ENCODE measurements around the gene WAC.
"Not testable (repeated sequence)": the region's sequence is repeated elsewhere in the genome, so short reads cannot be mapped to it uniquely, and the experiment has no call there.

The WAC gene

GRCh38 chr10:28569506-28570159, 36.7 kb downstream of the WAC start:
- DNase-seq = no peak

DNA sequence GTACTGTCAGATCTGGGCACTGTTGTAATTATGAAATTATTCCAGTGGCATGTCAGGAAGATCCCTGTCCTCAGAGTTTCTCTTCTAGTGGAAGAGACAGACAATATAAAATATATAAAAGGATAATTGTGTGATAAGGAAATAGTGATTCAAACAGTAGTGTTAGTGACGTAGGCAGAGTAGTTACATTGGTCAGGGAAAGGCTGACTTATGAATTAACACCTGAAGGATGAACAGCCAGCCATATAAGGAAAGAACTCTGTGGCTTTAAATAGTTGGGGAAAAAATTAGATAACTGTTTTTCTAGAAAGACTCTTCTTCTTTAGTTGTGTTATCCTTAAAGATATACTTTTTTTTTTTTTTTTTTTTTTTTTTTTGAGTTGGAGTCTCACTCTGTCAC, 37.7 kb downstream of the WAC start:
- DNase-seq = no peak

GRCh38 chr10:28571265-28571664, 38.3 kb downstream of the WAC start:
- no peak for DNase-seq

GRCh38 chr10:28574214-28574613, 41.3 kb downstream of the WAC start:
- not testable (repeated sequence) for DNase-seq

DNA sequence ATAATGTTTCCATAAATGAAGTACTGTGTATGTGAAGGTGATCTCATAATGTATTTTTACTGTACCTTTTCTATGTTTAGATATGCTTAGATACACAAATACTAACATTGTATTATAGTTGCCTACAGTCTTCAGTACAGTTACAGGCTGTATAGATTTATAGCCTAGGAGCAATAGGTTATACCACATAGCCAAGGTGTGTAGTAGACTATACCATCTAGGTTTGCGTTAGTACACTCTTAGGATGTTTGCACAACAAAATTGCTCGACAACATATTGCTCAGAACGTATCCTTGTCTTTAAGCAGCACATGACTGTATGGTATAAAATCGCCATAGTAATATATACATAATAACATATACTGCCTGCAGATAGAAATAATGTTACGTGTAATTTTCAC, 42.9 kb downstream of the WAC start:
- DNase-seq = no peak

GRCh38 chr10:28577506-28577905, 44.6 kb downstream of the WAC start:
- DNase-seq = no peak

DNA sequence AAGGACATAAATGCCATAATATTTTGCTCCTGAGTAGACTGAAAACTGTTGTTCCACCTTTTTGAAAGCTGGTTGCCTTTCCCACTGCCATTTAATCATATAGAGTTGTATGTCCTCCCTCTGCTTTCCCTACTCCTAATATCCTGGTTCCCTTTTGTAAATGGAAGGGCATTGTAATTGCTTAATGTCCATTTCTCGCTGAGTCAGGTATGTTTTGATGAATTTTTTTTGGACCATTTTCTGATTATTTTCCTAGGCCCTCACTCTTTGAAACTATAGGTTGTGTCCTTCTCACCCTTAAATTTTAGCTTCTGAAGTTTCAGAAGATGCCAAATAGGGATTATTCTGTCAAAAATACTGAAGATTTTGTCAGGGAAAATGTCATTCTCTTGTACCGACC, 45.5 kb downstream of the WAC start:
- no peak for DNase-seq

GRCh38 chr10:28580825-28581224, 47.9 kb downstream of the WAC start:
- no peak for DNase-seq

DNA sequence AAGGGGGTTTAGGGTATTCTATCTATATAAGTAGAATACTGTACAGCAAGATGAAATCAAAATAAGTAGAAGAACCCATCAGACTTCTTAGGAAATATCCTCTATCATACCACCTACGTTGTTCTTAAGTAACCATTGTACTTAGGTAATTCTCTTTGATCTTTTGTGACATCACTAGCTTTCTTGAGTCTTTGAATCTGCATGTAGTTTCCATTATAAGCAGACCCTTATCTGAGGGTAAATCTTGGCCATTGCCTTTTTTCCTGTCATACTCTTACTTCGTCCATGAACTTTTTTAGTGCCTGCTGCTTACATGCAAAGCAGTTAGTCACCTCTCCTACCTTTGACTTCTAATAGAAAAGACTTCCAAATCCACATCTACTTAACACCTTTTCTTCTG, 49.0 kb downstream of the WAC start:
- no peak for DNase-seq

GRCh38 chr10:28585076-28585475, 52.2 kb downstream of the WAC start:
- DNase-seq = no peak

GRCh38 chr10:28586176-28586575, 53.3 kb downstream of the WAC start:
- no peak for DNase-seq

DNA sequence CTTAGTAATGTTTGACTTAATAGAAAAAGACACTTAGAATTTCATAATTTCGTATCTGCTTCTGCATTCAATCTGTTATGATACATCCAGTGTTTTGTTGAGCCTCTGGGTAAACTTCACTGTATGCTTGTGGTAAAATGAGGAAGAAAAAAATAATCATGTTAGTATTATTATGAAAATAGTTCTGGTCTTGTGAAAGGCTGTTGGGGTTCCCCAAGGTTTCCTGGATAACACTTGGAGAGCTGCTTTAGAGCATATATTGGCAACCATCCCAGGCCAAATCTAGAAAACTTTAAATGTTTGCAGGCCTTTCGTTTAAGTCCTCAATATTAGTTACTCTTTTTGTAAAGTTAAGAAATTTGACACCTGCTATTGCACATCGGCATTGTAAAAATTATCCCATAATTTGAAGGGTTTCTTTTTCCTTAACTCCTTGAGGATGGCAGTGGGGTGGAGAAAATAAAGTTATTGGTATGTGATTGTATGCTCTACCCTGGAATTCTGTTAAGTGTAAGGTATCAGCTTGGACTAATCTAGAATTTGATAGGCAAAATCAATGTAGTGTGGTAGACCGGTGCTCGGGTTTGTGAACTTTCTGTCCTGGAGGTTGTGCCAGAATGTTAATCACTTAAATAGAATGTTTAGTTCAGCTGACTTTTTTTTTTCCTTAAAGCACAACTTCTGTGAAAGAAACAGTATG, 54.5 kb downstream of the WAC start:
- DNase-seq = no peak

DNA sequence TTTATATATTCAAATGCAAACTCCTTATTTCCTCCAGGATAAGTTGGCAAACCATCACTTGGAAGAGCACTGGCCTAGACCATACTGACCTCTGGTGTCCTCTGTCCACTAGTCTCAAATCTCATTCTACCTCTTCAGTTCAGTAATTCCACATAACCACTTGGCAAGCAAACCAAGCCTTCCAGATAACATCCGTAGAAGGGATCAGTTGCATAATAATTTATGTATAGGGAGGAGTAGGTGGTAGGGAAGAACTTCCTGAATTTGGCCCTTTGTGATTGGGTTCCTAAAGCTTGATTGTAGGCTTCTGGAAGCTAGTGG, 55.0 kb downstream of the WAC start:
- DNase-seq = no peak

- DNase-seq = no peak
Observed at GRCh38 chr10:28592953-28593352, 60.0 kb downstream of the WAC start.

GRCh38 chr10:28593811-28594210, 60.9 kb downstream of the WAC start:
- DNase-seq = no peak

- DNase-seq = no peak
Observed at GRCh38 chr10:28594406-28594805, 61.5 kb downstream of the WAC start.

DNA sequence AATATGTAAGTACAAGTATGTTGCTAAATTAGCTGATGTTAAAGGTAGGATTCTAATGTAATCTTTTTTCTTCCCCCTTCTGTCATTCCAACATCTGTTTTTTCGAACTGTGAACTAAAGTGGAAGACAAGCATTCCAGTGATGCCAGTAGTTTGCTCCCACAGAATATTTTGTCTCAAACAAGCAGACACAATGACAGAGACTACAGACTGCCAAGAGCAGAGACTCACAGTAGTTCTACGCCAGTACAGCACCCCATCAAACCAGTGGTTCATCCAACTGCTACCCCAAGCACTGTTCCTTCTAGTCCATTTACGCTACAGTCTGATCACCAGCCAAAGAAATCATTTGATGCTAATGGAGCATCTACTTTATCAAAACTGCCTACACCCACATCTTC, 62.7 kb downstream of the WAC start:
- DNase-seq = no peak

DNA sequence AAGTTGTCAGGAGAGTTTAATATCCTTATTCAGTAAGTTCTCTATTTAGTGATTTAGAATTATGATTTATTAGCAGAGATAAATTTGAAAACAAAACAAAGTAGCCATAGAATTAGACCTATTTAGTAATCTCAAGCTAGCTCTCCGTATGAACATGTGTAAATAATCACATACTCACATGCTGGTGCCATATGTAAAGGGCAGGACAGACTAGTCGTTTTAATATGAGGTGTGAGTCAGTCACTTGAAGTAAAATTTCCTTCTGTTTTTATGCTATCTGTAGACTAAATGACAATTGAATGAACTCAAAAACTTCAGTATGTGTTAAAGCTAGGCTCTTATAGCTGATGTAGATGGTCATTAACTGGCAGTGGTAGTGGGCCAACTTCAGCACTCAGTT, 67.1 kb downstream of the WAC start:
- DNase-seq = no peak

- DNase-seq = no peak
Observed at GRCh38 chr10:28601012-28601411, 68.1 kb downstream of the WAC start.

- DNase-seq = no peak
Observed at GRCh38 chr10:28604567-28605536, 71.9 kb downstream of the WAC start.

DNA sequence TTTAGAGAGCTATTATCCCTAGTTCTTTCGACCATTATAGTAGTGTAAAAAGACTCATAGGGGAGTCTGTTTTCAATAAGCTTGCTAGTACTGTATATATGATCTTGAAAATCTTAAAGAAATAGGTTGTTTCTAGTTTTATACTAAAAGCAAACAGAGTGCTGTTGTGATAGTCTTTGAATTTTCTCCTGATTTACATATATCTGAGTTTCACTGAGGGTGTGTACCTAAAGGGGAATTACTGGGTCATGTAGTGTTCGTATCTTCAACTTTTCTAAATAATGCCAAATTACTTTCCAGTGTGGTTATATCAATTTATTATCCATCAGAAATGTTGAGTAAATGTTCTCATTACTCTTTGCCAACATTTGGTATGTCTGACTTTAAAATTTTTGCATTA, 73.7 kb downstream of the WAC start:
- no peak for DNase-seq

DNA sequence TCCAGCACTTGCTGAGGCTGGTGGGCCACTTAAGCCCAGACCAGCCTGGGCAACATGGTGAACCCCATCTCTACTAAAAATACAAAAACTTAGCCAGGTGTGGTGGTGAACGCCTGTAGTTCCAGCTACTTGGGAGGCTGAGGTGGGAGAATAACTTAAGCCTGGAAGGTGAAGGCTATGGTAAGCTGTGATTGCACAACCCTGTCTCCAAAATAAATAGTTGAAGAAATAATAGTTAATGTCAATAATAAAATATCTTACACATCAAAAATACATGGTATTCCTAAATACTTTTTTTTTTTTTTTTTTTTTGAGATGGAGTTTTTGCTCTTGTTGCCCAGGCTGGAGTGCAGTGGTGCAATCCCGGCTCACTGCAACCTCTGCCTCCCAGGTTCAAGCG, 76.7 kb downstream of the WAC start:
- not testable (repeated sequence) for DNase-seq

DNA sequence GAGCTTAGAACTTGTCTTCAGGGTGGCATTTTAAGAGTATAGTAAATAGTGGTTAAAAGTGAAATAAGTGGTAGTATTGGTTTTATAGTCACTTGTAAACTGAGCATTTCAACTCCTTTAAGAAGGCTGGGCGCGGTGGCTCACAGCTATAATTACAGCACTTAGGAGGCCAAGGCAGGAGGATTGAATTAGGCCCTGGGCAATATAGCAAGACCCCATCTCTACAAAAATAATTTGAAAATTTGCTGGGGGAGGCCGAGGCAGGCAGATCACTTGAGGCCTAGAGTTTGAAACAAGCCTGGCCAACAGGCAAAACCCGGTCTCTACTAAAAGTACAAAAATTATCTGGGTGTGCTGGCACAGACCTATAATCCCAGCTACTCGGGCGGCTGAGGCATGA, 80.0 kb downstream of the WAC start:
- no peak for DNase-seq

- no peak for DNase-seq
Observed at GRCh38 chr10:28616514-28616913, 83.6 kb downstream of the WAC start.

Data from NCI-H1105 (cell line).